Measurements from ENCODE around the gene PACRG. TPM values are rescaled to one million over a fixed set of nuclear protein-coding genes. Genes with fewer than 3 reads are reported as not detected.

PACRG gene
- total RNA-seq, 1 donor from 2014 or later, result under 0.01 TPM

GRCh38 chr6:163187606-163188005 lies 459.8 kb downstream of the PACRG start:
- no peaks in the 10 kb centered on the region for H3K27me3 ChIP-seq (ENCODE audit: control insufficient read depth, insufficient read depth, low read length)
- H3K36me3 ChIP-seq (ENCODE audit: control insufficient read depth, insufficient read depth, low read length), result no peaks in the 10 kb centered on the region
- no peak for DNase-seq (ENCODE audit: low read depth)
- TF ChIP-seq, protein P1, sequence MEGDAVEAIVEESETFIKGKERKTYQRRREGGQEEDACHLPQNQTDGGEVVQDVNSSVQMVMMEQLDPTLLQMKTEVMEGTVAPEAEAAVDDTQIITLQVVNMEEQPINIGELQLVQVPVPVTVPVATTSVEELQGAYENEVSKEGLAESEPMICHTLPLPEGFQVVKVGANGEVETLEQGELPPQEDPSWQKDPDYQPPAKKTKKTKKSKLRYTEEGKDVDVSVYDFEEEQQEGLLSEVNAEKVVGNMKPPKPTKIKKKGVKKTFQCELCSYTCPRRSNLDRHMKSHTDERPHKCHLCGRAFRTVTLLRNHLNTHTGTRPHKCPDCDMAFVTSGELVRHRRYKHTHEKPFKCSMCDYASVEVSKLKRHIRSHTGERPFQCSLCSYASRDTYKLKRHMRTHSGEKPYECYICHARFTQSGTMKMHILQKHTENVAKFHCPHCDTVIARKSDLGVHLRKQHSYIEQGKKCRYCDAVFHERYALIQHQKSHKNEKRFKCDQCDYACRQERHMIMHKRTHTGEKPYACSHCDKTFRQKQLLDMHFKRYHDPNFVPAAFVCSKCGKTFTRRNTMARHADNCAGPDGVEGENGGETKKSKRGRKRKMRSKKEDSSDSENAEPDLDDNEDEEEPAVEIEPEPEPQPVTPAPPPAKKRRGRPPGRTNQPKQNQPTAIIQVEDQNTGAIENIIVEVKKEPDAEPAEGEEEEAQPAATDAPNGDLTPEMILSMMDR (IDR thresholded peaks at IDR 0.05; ENCODE audit: insufficient read depth, low read length, severe bottlenecking), result no peak
- no peak overlapping the region for H3K4me3 ChIP-seq (ENCODE audit: low read depth, low read length)
- no peak for FAIRE-seq

GRCh38 chr6:163188746-163189145 lies 461.0 kb downstream of the PACRG start:
- DNase-seq (ENCODE audit: low read depth), result no peak
- Histone ChIP-seq H3K27me3 (ENCODE audit: control insufficient read depth, insufficient read depth, low read length) (no peaks in the 10 kb centered on the region), H3K36me3 (ENCODE audit: control insufficient read depth, insufficient read depth, low read length) (no peaks in the 10 kb centered on the region), H3K4me3 (ENCODE audit: low read depth, low read length) (no peak overlapping the region)
- no peak for FAIRE-seq
- TF ChIP-seq, protein P1 (IDR thresholded peaks at IDR 0.05; ENCODE audit: insufficient read depth, low read length, severe bottlenecking), result no peak

DNA sequence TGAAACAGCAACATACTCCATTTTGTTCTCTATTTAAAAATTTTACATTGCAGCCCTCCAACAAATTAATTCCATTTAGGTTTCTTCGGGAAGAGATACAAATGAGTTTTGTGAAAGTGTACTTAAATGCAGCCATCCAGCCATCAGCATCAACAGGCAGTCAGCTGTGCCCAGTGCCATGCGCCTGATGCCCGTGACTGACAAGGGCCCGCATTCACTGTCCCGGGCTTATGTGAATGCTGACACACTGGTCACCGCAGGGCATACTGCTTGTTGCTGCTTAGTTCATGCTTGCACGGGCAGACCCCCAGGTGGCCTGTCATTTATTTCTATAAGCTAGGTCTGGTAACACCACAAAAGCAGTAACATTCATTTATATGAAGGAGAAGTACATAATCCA lies 461.8 kb downstream of the PACRG start:
- TF ChIP-seq, protein P1 (IDR thresholded peaks at IDR 0.05; ENCODE audit: insufficient read depth, low read length, severe bottlenecking), result no peak
- H3K4me3 ChIP-seq (ENCODE audit: low read depth, low read length), result no peak overlapping the region
- H3K36me3 ChIP-seq (ENCODE audit: control insufficient read depth, insufficient read depth, low read length), result no peaks in the 10 kb centered on the region
- DNase-seq (ENCODE audit: low read depth), result no peak
- H3K27me3 ChIP-seq (ENCODE audit: control insufficient read depth, insufficient read depth, low read length), result no peaks in the 10 kb centered on the region
- no peak for FAIRE-seq

GRCh38 chr6:163190786-163191185 lies 463.0 kb downstream of the PACRG start:
- no peak for FAIRE-seq
- TF ChIP-seq, protein P1 (IDR thresholded peaks at IDR 0.05; ENCODE audit: insufficient read depth, low read length, severe bottlenecking), result no peak
- Histone ChIP-seq H3K27me3 (ENCODE audit: control insufficient read depth, insufficient read depth, low read length) (no peaks in the 10 kb centered on the region), H3K36me3 (ENCODE audit: control insufficient read depth, insufficient read depth, low read length) (no peaks in the 10 kb centered on the region), H3K4me3 (ENCODE audit: low read depth, low read length) (no peak overlapping the region)
- no peak for DNase-seq (ENCODE audit: low read depth)

DNA sequence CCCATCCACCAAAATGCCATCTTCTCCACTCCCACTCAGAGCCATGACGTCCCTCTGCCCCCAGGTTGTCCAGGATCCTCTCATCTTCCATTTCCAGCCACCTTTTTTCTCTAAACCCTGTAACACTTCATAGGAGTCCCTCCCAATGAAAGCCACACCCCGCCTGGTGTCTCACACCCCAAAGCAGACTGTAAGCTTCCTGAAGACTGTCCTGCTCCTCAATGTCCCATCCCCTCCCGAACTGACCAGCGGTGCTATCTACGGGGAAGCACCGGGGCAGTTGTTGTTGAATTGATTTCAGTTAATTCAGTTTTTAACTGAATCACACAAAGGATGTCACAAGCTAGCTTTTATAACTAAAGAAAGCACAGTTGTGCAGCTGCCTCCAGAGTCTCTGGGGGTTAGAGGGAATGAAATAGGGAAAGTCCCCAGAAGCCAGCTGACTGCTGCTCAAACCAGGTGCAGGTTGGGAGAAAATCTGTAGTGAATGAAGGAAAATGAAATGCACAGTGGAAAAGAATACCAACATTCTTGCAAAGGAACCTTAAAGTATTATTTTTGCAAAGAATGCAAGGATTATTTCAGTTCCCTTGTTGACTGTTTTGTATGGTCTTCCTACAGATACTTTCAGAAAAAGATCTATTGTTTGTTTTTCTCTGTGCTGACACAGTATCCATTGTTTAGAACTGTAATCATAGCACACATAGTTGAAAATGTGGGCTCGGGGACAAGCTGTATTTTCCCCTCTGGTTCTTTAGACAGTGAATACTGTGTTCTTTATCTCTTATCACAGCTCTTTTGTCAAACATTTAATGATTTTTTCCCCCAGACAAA lies 464.1 kb downstream of the PACRG start:
- Histone ChIP-seq H3K27me3 (ENCODE audit: control insufficient read depth, insufficient read depth, low read length) (no peaks in the 10 kb centered on the region), H3K4me3 (ENCODE audit: low read depth, low read length) (no peak overlapping the region), H3K36me3 (ENCODE audit: control insufficient read depth, insufficient read depth, low read length) (no peaks in the 10 kb centered on the region)
- DNase-seq (ENCODE audit: low read depth) (no peak), FAIRE-seq (no peak)
- TF ChIP-seq, protein P1 (IDR thresholded peaks at IDR 0.05; ENCODE audit: insufficient read depth, low read length, severe bottlenecking), result no peak

DNA sequence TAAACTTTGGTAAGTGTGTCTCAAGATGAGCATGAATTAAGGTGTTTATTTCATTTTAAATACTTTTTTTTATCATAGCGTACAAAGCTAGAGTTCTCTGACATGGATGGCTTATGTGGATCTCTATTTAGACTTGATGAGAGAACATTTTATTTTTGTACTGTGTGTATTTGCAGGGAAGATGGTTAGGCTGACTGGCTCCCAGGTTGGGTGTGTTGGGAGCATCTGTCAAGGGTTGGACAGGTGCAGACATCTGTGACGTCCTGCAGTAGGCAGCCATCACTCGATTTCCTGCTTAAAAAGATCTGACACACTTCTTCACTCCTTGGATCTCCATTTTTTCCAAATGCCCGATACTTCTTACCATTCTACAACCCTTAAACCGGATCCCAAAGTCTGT lies 464.8 kb downstream of the PACRG start:
- no peaks in the 10 kb centered on the region for H3K36me3 ChIP-seq (ENCODE audit: control insufficient read depth, insufficient read depth, low read length)

More for the DNA sequence above, 464.8 kb downstream of the PACRG start:
- TF ChIP-seq, protein P1 (IDR thresholded peaks at IDR 0.05; ENCODE audit: insufficient read depth, low read length, severe bottlenecking), result no peak
- Histone ChIP-seq H3K27me3 (ENCODE audit: control insufficient read depth, insufficient read depth, low read length) (no peaks in the 10 kb centered on the region), H3K4me3 (ENCODE audit: low read depth, low read length) (no peak overlapping the region)
- DNase-seq (ENCODE audit: low read depth) (no peak), FAIRE-seq (no peak)
